TTC549 (cell line): Measurements from ENCODE around the gene DROSHA.
"Not testable (repeated sequence)": the region's sequence is repeated elsewhere in the genome, so short reads cannot be mapped to it uniquely, and the experiment has no call there.

Experiments
- FAIRE-seq: peaks from 2 replicates; lab custom pipeline; 2012; peaks lifted over from hg19 to GRCh38; lab: Jason Lieb, UNC

DROSHA gene

GRCh38 chr5:31531888-31532547, at the start of gene DROSHA, which contains the start of gene C5orf22:
TSS of gene DROSHA (minus strand) at chr5:31532093. CDS start at chr5:31529059, 3,034 bp downstream.
TSS of gene C5orf22 (plus strand) at chr5:31532301. CDS start at chr5:31532393, 92 bp downstream.
- peak; percentile 80 for FAIRE-seq

DNA sequence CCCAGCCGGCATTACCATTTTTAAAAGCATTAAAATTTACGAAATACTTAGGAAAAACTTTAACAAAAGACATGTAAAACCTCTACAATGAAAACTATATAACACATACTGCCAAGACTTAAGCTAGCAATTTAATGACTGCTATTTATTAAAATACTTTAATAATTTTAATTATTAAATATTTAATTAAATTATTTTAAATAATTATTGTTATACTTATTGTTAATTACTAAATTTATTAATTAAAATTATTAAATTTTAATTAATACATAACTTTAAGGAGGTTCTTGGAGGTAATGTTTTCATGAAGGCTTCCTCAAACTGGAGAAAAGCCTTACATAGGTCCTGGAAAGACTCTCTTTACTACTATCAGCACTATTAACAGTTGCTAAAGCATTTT, 47.7 kb upstream of the DROSHA start:
- peak; percentile 67 for FAIRE-seq

GRCh38 chr5:31577438-31577837, 45.5 kb upstream of the DROSHA start:
- no peak for FAIRE-seq

DNA sequence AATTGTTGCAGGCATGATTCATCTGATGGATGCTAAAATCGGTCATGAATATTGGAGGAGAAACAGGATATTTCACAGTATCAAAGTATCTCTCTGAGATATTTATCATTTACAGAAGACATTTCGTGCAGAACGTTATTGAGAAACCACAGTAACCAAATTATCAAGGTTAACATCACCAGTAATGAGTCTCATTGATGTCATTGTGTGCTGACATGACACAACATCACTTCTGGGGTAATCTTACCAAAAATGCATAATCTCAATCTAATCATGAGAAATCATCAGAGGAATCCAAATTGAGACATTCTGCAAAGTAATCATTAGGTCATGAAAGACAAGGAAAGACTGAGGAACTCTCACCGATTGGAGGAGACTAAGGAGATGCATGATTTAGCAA, 42.9 kb upstream of the DROSHA start:
- no peak for FAIRE-seq

GRCh38 chr5:31573494-31574142, 41.7 kb upstream of the DROSHA start:
- no peak for FAIRE-seq

DNA sequence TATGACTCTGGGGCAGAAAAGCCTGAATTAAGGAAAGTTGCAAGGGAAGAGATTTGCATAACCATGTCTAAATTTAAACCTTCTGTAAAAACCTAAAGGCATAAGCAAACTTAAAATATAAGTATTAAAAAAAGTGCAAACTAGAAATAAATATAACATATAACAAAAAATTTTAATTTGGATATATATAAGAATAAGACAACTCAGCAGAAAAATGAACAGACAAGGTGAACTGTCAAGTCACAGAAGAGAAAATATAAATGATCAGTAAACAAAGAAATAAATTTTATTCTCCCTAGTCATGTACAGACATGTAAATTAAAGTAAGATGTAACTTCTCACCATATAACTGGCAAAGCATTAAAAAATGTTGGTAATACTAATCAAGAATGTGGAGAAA, 37.2 kb upstream of the DROSHA start:
- no peak for FAIRE-seq

- no peak for FAIRE-seq
These were observed 36.5 kb upstream of the DROSHA start for GRCh38 chr5:31568302-31568835.

DNA sequence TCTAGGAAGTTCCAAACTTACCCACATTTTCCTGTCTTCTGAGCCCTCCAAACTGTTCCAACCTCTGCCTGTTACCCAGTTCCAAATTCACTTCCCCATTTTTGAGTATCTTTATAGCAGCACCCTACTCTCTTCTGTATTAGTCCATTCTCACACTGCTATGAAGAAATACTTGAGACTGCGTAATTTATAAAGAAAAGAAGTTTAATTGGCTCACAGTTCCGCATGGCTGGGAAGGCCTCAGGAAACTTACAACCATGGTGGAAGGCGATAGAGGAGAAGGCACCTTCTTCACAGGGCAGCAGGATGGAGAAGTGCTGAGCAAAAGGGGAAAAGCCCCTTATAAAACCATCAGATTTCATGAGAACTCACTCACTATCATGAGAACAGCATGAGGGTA, 34.5 kb upstream of the DROSHA start:
- FAIRE-seq = not testable (repeated sequence)

- no peak for FAIRE-seq
These were observed 31.3 kb upstream of the DROSHA start for GRCh38 chr5:31563216-31563615.

- no peak for FAIRE-seq
These were observed 30.1 kb upstream of the DROSHA start for GRCh38 chr5:31561946-31562345.

- no peak for FAIRE-seq
These were observed 28.0 kb upstream of the DROSHA start for GRCh38 chr5:31559942-31560341.

DNA sequence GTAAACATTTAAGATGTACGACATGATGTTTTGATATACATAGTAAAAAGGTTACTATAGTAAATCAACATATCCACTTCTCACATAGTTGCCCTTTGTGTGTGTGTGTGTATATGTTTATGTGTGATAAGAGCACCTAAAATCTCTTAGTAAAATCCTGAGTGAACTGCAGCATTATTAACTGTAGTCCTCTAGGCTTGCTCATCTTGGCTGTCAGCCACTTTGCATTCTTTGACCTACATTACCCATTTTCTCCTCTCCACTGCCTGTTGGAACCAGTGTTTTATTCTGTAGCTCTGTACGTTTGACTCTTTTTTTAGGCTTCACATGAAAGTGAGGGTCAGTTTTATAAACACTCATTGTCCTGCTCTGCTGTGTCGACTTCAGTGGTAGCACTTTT, 24.6 kb upstream of the DROSHA start:
- FAIRE-seq = no peak

GRCh38 chr5:31554552-31554951, 22.7 kb upstream of the DROSHA start:
- FAIRE-seq = no peak

DNA sequence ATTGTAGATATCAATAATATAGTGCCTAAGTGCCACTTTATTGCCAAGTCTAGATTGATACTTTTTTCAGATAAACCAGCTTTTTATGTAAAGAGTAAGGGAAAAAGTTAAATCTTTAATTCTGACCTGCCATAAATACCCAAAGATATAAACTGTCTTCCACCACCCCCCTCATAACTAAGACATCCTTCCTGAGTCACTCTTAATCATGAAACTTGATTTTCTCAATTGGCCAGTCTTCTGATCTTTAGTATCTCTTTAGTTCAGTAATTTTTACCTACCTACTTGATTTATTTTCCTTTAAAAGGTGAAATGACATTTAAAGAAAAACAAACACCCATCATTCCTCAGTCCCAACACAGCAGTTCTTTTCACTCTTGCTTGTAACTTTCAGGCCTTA, 22.0 kb upstream of the DROSHA start:
- FAIRE-seq = no peak

DNA sequence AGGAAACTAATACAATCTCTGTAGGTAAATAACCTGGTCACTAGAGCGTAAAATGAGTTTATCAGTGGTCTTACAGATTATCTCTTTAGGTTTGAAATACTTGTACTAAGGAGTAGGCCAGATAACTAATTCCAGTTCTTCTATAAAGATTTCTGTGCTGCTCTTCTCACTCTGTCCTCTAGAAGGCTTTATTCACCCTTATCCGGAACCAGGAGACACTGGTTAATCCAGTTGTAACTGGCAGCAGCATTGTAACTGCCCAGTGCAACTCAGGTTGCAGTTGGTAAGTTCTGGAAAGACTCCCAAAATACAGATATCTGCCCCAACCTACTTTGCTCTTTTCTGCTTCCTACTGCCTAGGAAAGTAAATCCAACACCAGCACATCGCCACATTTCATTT, 20.0 kb upstream of the DROSHA start:
- FAIRE-seq = no peak

- not testable (repeated sequence) for FAIRE-seq
These were observed 17.2 kb upstream of the DROSHA start for GRCh38 chr5:31549114-31549513.

DNA sequence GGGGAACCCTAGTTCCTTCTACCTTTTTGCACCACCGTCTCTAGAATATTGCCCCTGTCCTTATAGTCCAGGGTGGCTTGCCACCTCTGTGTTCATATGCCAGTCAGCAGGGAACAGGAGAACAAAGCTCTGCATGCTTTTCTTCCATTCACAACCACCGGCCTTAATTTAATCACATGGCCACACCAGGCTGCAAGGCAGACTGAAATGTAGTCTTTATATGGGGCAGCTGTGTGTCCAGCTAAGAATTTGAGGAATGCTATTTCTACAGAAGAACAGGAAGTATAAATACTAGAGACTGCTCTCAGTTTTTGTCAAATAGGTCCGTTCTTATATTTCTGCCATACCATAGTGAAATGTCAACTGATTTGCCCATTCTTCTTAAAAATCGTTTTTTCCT, 6.0 kb upstream of the DROSHA start:
- no peak for FAIRE-seq

DNA sequence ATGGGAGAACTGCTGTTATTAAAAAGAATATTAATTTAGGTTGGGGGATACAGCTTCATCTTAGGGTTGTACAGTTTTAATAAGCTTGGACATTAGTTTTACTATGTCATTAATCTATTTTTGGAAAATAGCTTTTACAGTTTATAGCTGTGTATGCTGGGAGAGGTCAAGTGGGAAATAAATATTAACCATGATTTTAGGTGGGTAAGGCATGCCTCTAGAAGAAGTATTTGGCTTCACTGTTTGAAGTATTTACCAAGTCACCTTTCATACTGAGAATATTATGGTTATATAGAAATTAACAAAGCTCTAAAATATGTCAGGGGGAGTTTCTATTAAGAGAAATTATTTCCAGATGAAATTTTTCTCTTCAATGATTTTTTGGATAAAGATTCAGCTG, 5.5 kb upstream of the DROSHA start:
- FAIRE-seq = no peak

DNA sequence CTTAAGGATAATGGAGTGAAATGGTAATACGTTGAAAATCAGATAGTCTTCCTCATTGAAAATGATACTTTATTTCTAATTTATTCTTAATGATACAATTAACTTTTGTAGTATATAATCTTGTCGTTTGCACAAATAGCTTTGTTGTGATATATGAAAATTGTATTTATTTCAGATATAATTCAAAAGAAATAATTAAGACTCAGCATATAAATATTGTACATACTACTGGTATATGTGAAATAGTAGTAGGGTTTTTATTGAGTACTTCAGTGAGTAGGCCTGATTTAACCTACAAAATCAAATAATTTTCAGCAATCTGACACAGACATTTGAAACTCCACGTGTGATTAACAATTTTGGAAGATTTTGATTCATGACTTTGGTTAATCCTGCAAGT, 5.0 kb upstream of the DROSHA start:
- no peak for FAIRE-seq

GRCh38 chr5:31534527-31535046, 2.7 kb upstream of the DROSHA start:
- FAIRE-seq = no peak

DNA sequence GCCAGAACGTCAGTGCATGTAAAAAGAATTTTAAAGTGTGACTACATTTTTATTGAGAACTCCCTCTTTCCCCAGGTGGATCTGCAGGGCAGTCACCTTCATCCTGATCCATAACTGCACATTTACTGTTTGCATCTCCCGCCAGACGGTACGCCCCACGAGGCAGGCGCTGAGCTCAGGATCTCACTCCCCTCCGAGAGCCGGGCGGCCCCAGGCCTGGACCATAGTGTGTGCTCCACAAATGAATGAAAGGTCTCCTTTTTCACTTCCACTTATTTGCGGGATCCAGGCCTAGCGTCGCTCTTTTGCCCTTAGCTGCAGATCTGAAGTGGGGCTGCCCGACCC, 378 bp downstream of the DROSHA start:
- no peak for FAIRE-seq

DNA sequence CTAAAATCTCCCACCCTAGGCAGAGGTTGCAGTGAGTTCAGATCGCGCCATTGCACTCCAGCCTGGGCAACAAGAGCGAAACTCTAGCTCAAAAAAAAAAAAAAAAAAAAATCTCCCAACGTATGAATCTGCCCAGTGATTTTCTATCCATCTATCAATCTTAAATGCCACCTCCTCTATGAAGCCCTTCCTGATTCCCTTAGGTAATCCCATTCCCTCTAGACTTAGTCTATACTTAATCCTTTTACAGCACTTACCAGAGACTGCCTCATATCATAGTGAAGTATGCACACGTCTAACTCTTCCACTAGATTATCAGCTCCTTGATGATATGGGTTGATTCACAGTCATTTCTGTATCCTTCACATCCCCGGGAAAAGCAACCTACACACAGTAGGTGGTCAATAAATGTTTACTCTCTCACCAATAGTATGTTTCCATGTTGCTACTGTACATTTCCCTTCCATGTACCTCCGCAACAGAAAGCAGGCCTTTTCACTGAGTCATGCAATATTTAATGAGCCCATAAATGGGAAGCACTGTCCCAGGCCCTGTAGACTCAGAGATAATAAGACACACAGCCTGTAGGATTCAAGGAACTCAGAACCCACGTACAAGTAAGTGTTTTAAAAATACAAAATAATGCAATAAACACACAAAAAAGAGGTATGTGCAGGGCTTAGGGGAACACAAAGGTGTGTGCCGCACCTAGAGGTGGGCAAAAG, 1.2 kb downstream of the DROSHA start:
- no peak for FAIRE-seq

GRCh38 chr5:31523041-31523440, 8.9 kb downstream of the DROSHA start:
- no peak for FAIRE-seq
